ENCODE measurements around the gene NOCT.
"Not testable (repeated sequence)": the region's sequence is repeated elsewhere in the genome, so short reads cannot be mapped to it uniquely, and the experiment has no call there.

Gene NOCT

GRCh38 chr4:139050446-139050845 is 34.9 kb downstream of the NOCT start:
- ChIA-PET CTCF (interaction anchor here (0.5 to 2.1 kb wide), 2 partner anchors 20 to 62 kb away, joined by 3 to 10 read pairs; no protein-coding TSS in a partner anchor), POLR2A (interaction anchor here (0.9 kb wide), 1 partner anchor 31 kb away, joined by 3 read pairs; no protein-coding TSS in a partner anchor)
- TF ChIP-seq, protein P1, sequence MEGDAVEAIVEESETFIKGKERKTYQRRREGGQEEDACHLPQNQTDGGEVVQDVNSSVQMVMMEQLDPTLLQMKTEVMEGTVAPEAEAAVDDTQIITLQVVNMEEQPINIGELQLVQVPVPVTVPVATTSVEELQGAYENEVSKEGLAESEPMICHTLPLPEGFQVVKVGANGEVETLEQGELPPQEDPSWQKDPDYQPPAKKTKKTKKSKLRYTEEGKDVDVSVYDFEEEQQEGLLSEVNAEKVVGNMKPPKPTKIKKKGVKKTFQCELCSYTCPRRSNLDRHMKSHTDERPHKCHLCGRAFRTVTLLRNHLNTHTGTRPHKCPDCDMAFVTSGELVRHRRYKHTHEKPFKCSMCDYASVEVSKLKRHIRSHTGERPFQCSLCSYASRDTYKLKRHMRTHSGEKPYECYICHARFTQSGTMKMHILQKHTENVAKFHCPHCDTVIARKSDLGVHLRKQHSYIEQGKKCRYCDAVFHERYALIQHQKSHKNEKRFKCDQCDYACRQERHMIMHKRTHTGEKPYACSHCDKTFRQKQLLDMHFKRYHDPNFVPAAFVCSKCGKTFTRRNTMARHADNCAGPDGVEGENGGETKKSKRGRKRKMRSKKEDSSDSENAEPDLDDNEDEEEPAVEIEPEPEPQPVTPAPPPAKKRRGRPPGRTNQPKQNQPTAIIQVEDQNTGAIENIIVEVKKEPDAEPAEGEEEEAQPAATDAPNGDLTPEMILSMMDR (IDR thresholded peaks at IDR 0.05; ENCODE audit: control extremely low read depth, extremely low read depth, low read depth, missing control alignments) = no peak
- no peak for DNase-seq (ENCODE audit: extremely low spot score)

DNA sequence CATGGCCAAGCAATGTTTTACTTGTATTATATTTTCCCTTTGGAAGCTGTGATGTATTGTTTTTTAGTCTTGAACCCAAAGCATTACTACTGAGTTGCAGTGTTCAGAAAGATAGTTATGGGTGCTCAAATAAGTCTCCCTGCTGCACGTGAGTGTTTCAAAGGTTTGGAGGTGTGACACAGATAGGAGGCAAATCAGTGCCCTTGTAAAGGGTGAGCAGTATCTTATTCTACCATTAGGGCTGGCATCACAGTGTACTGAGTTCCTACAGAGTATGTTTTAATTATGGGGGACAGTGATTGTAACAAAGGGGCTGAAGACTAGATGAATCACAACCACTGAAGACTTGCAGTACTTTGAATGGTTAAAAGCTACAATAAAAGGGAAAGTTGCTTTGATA is 38.3 kb downstream of the NOCT start:
- no peak for DNase-seq (ENCODE audit: extremely low spot score)
- POLR2A ChIA-PET = interaction anchor here (1.0 kb wide), 1 partner anchor 13 kb away, joined by 3 read pairs; no protein-coding TSS in a partner anchor
- TF ChIP-seq, protein P1 (IDR thresholded peaks at IDR 0.05; ENCODE audit: control extremely low read depth, extremely low read depth, low read depth, missing control alignments) = no peak
- CTCF ChIA-PET = interaction anchor here (0.6 to 2.6 kb wide), 4 partner anchors 23 to 116 kb away, joined by 3 to 18 read pairs (median 4); no protein-coding TSS in a partner anchor

DNA sequence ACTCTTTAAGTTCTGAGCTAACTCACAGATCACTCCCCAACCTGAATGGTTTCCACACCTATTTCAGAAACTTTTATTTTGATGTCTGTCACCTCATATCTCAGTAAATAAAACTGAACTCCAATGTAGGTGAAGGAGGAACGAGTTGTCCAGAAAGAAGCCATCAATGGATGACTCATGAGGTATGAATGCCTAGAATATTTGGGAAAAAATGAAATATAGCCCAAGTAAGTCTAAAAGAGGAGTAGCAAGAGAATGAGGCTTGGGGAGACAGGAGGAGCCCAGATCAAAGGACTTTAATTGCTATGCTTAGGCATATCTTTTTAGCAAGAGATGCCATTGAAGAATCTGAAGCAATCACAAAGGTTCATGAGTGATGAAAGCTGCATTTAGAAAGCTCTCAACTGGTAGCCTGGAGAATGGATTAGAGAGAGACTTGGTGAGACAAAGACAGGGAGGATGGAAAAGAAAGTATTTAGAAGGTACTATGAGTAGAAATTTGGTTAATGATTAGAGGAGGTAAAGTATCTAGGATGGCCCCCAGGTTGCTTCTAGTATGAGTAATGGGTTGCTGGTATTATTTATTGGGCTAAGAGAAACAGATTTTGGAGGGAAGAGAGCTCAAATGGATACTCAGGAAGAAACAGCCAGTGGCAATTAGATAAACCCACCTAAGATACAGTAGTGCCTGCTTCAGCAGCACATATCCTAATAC is 39.4 kb downstream of the NOCT start:
- DNase-seq (ENCODE audit: extremely low spot score) = no peak
- POLR2A ChIA-PET = no interaction called here

DNA sequence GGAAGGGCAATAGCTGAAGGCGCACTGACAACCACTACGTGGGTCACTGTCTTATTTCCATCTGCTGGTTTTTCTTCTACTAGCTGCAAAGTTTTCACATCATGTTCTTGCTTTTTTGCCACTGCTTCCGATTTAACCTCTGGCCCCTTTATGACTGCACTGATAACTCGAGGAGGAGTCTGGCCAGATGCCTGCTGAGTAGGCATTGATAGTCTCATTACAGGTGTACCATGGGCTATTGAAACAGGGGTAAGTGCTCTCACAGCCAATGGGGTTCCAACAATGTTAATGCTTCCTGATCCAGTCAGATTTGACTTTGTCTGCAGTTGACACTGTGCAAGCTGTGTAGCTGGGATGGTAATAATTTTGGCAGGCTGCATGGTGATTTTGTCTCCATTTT is 43.4 kb downstream of the NOCT start:
- POLR2A ChIA-PET; DNase-seq (ENCODE audit: extremely low spot score): not testable (repeated sequence)
- CTCF ChIA-PET = interaction anchor here (0.9 to 2.0 kb wide), 4 partner anchors 10 to 169 kb away, joined by 3 to 10 read pairs (median 4); no protein-coding TSS in a partner anchor

More for the DNA sequence above, 39.4 kb downstream of the NOCT start:
- TF ChIP-seq, protein P1 (IDR thresholded peaks at IDR 0.05; ENCODE audit: control extremely low read depth, extremely low read depth, low read depth, missing control alignments) = no peak
- CTCF ChIA-PET = interaction anchor here (1.0 to 1.8 kb wide), 3 partner anchors 24 to 26 kb away, joined by 3 to 5 read pairs (median 3); no protein-coding TSS in a partner anchor

- TF ChIP-seq, protein P1 (IDR thresholded peaks at IDR 0.05; ENCODE audit: control extremely low read depth, extremely low read depth, low read depth, missing control alignments) = no peak
- DNase-seq (ENCODE audit: extremely low spot score) = no peak
- ChIA-PET POLR2A (no interaction called here), CTCF (interaction anchor here (1.1 to 2.0 kb wide), 2 partner anchors 30 to 37 kb away, joined by 3 to 10 read pairs; no protein-coding TSS in a partner anchor)
Measured at GRCh38 chr4:139060591-139060990, 45.0 kb downstream of the NOCT start.

GRCh38 chr4:139076016-139076744 is 60.6 kb downstream of the NOCT start:
- DNase-seq (ENCODE audit: extremely low spot score) = no peak
- POLR2A ChIA-PET = no interaction called here
- TF ChIP-seq, protein P1 (IDR thresholded peaks at IDR 0.05; ENCODE audit: control extremely low read depth, extremely low read depth, low read depth, missing control alignments) = no peak

More at GRCh38 chr4:139076016-139076744, 60.6 kb downstream of the NOCT start:
- CTCF ChIA-PET = interaction anchor here (1.2 to 1.9 kb wide), 3 partner anchors 9 to 46 kb away, joined by 3 to 6 read pairs (median 6); no protein-coding TSS in a partner anchor
